ENCODE measurements around the gene PRKAB1. TPM values are rescaled to one million over a fixed set of nuclear protein-coding genes. Genes with fewer than 3 reads are reported as not detected.

The PRKAB1 gene
- total RNA-seq, 1 experiment from 2014 or later: 16.2 TPM

DNA sequence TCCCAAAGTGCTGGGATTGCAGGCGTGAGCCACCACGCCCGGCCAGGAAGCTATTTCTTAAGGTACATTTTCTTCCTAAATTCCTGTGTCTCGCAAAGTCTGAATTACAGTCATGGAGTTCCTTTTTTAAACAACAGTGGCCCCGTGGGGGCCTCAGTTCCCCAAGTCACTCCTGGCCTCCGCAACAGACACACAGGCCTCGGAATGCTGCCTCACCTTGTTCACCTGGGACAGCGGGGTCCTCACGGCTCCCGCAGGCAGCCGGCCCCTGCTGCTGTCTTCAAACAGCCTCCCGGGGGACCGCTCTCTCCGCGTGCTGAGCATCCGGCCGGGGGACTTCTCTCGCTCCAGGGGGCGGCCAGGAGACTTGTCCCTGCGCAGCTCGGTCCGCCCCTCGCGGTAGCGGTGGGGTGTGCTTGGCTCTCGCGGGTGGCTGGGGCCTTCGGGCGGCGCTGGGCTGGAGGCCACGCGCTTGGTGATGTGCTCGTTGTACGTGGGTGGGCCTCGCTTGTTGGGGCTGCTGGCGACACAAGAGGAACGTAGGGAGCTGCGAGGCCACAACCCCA lies 22.1 kb downstream of the PRKAB1 start:
- Histone ChIP-seq H4K20me1 (ENCODE audit: low read length) (no peaks in the 10 kb centered on the region), H3K36me3 (ENCODE audit: low read depth, low read length) (peaks cover 18% of the 10 kb centered on the region; the same call in 1 of the 2 replicates), H3F3A (ENCODE audit: low read length, unreplicated experiment) (no peaks in the 10 kb centered on the region), H3K4me1 (ENCODE audit: insufficient read depth, low read length) (peaks cover 19% of the 10 kb centered on the region), H3K4me2 (ENCODE audit: low read length) (no peak overlapping the region), H2AFZ (ENCODE audit: low read length) (no peak overlapping the region), H3K9me3 (ENCODE audit: low read length) (no peaks in the 10 kb centered on the region), H3K4me3 (ENCODE audit: low read length) (no peak overlapping the region), H3K79me2 (ENCODE audit: low read length) (no peaks in the 10 kb centered on the region), H3K9me2 (replicated peaks; ENCODE audit: low read length) (no peaks in the 10 kb centered on the region), H3K27me3 (ENCODE audit: low read length) (no peaks in the 10 kb centered on the region), H3K27ac (ENCODE audit: low read length) (no peak overlapping the region), H3K9ac (ENCODE audit: low read length) (no peak overlapping the region)
- DNase-seq: no peak
- intact Hi-C loops (cut with micrococcal nuclease): no loop called here
- BruUV-seq (replicated peaks): no TSS peak
- no peak for TF ChIP-seq EZH2phosphoT487 (IDR thresholded peaks at IDR 0.05; ENCODE audit: borderline replicate concordance, low read length)
- TF ChIP-seq, protein P1, sequence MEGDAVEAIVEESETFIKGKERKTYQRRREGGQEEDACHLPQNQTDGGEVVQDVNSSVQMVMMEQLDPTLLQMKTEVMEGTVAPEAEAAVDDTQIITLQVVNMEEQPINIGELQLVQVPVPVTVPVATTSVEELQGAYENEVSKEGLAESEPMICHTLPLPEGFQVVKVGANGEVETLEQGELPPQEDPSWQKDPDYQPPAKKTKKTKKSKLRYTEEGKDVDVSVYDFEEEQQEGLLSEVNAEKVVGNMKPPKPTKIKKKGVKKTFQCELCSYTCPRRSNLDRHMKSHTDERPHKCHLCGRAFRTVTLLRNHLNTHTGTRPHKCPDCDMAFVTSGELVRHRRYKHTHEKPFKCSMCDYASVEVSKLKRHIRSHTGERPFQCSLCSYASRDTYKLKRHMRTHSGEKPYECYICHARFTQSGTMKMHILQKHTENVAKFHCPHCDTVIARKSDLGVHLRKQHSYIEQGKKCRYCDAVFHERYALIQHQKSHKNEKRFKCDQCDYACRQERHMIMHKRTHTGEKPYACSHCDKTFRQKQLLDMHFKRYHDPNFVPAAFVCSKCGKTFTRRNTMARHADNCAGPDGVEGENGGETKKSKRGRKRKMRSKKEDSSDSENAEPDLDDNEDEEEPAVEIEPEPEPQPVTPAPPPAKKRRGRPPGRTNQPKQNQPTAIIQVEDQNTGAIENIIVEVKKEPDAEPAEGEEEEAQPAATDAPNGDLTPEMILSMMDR (conservative IDR thresholded peaks at IDR 0.05; ENCODE audit: low read depth, low read length): no peak
- TF ChIP-seq EZH2 (IDR thresholded peaks at IDR 0.05; ENCODE audit: low read length, unreplicated experiment): no peak
- ChIA-PET CTCF (no interaction called here), POLR2A (ENCODE audit: unreplicated experiment) (no interaction called here)
- no peak for ATAC-seq

DNA sequence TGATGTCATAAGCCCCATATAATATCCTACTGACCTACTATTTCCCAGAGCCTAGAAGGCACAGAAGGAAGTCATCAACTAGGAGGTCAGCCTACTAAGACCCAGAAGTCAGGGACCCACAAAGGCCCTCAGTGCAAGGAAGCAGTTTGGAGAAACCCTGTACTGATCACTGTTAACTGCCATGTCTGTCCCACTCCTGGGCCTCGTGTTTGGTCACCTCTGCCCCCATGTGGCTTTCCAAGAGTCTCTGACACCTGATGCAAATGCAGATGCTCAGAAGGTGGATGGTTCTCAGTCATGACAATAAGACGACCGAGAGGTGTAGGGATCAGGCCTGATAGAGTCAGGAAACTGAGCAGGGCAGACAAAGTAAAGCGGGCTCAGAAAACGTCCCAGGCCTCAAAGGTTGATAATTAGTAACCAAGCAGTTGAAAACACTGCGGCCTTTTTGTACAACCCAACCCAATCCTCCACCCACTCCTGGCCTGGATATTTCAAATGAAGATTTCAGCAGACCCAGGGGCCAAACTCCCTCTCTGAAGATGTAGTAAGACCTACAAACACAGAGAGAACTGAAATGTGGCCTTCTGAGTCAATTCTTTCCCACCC lies 23.4 kb downstream of the PRKAB1 start:
- Histone ChIP-seq H3K79me2 (ENCODE audit: low read length) (no peaks in the 10 kb centered on the region), H3K27ac (ENCODE audit: low read length) (no peak overlapping the region), H3K9me2 (replicated peaks; ENCODE audit: low read length) (no peaks in the 10 kb centered on the region), H3F3A (ENCODE audit: low read length, unreplicated experiment) (no peaks in the 10 kb centered on the region), H3K4me1 (ENCODE audit: insufficient read depth, low read length) (peaks cover 19% of the 10 kb centered on the region), H2AFZ (ENCODE audit: low read length) (no peak overlapping the region), H3K9me3 (ENCODE audit: low read length) (no peaks in the 10 kb centered on the region), H3K36me3 (ENCODE audit: low read depth, low read length) (peaks cover 14% of the 10 kb centered on the region; the same call in 1 of the 2 replicates), H3K9ac (ENCODE audit: low read length) (no peak overlapping the region), H3K4me3 (ENCODE audit: low read length) (no peak overlapping the region), H3K27me3 (ENCODE audit: low read length) (no peaks in the 10 kb centered on the region), H3K4me2 (ENCODE audit: low read length) (no peak overlapping the region), H4K20me1 (ENCODE audit: low read length) (no peaks in the 10 kb centered on the region)
- ChIA-PET POLR2A (ENCODE audit: unreplicated experiment) (no interaction called here), CTCF (no interaction called here)
- TF ChIP-seq EZH2 (IDR thresholded peaks at IDR 0.05; ENCODE audit: low read length, unreplicated experiment) (no peak), EZH2phosphoT487 (IDR thresholded peaks at IDR 0.05; ENCODE audit: borderline replicate concordance, low read length) (no peak)
- TF ChIP-seq, protein P1 (conservative IDR thresholded peaks at IDR 0.05; ENCODE audit: low read depth, low read length): no peak
- DNase-seq (no peak), ATAC-seq (no peak)
- BruUV-seq (replicated peaks): no TSS peak
- intact Hi-C loops (cut with micrococcal nuclease): no loop called here

- Histone ChIP-seq H3K27me3 (ENCODE audit: low read length) (no peaks in the 10 kb centered on the region), H3K9me2 (replicated peaks; ENCODE audit: low read length) (no peaks in the 10 kb centered on the region), H3K4me2 (ENCODE audit: low read length) (no peak overlapping the region), H3K4me3 (ENCODE audit: low read length) (no peak overlapping the region), H3K79me2 (ENCODE audit: low read length) (no peaks in the 10 kb centered on the region), H3K36me3 (ENCODE audit: low read depth, low read length) (peaks cover 16% of the 10 kb centered on the region; the same call in 1 of the 2 replicates), H3K27ac (ENCODE audit: low read length) (peak overlapping the region; percentile 41), H2AFZ (ENCODE audit: low read length) (no peak overlapping the region), H3K4me1 (ENCODE audit: insufficient read depth, low read length) (peaks cover 19% of the 10 kb centered on the region), H3K9me3 (ENCODE audit: low read length) (no peaks in the 10 kb centered on the region), H4K20me1 (ENCODE audit: low read length) (no peaks in the 10 kb centered on the region), H3F3A (ENCODE audit: low read length, unreplicated experiment) (no peaks in the 10 kb centered on the region), H3K9ac (ENCODE audit: low read length) (no peak overlapping the region)
- no TSS peak for BruUV-seq (replicated peaks)
- ChIA-PET POLR2A (ENCODE audit: unreplicated experiment) (no interaction called here), CTCF (no interaction called here)
- no peak for ATAC-seq
- no peak for DNase-seq
- intact Hi-C loops (cut with micrococcal nuclease): loop anchor here (2.0 kb wide), 1 partner anchor 210 kb away; no protein-coding TSS in a partner anchor
- TF ChIP-seq, protein P1 (conservative IDR thresholded peaks at IDR 0.05; ENCODE audit: low read depth, low read length): no peak
- TF ChIP-seq EZH2 (IDR thresholded peaks at IDR 0.05; ENCODE audit: low read length, unreplicated experiment) (no peak), EZH2phosphoT487 (IDR thresholded peaks at IDR 0.05; ENCODE audit: borderline replicate concordance, low read length) (no peak)
Observed at GRCh38 chr12:119692410-119692809, 24.5 kb downstream of the PRKAB1 start.

All from PC-3 (cell line).